GM10248 (cell line): ENCODE results near the gene GPBAR1.

Source experiments
- CTCF ChIA-PET: fragments of 300-600 bp; sonication (Branson Sonifier 250); formaldehyde crosslinking; extraction: SDS; loops from one replicate; lab custom pipeline; 2021; ENCODE audit warnings: antibody characterized with exemption; lab: Yijun Ruan, JAX
- POLR2A ChIA-PET: fragments of 350-650 bp; sonication (Branson Sonifier 250); formaldehyde crosslinking; extraction: SDS; loops from one replicate; lab custom pipeline; 2020; ENCODE audit warnings: antibody characterized with exemption; lab: Yijun Ruan, JAX
- DNase-seq: peaks from one replicate; pipeline ENCODE4 v3.0.0; 2012; ENCODE audit errors: extremely low spot score
- CTCF ChIP-seq: IDR thresholded peaks from 2 replicates; pipeline ENCODE4 v1.5.1; 2012; ENCODE audit warnings: mild to moderate bottlenecking, low read depth; ENCODE audit errors: extremely low read depth, missing control alignments, control extremely low read depth

Gene GPBAR1

DNA sequence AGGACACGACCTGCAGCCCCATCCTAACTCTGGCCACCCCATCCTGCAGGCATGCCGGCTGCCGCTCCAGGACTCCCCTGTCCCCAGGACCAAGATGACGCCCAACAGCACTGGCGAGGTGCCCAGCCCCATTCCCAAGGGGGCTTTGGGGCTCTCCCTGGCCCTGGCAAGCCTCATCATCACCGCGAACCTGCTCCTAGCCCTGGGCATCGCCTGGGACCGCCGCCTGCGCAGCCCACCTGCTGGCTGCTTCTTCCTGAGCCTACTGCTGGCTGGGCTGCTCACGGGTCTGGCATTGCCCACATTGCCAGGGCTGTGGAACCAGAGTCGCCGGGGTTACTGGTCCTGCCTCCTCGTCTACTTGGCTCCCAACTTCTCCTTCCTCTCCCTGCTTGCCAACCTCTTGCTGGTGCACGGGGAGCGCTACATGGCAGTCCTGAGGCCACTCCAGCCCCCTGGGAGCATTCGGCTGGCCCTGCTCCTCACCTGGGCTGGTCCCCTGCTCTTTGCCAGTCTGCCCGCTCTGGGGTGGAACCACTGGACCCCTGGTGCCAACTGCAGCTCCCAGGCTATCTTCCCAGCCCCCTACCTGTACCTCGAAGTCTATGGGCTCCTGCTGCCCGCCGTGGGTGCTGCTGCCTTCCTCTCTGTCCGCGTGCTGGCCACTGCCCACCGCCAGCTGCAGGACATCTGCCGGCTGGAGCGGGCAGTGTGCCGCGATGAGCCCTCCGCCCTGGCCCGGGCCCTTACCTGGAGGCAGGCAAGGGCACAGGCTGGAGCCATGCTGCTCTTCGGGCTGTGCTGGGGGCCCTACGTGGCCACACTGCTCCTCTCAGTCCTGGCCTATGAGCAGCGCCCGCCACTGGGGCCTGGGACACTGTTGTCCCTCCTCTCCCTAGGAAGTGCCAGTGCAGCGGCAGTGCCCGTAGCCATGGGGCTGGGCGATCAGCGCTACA, 2.1 kb downstream of the GPBAR1 start:
- DNase-seq = no peak
- ChIA-PET POLR2A (no interaction called here), CTCF (interaction anchor here (1.2 to 2.2 kb wide), 3 partner anchors 8 to 95 kb away, joined by 3 to 9 read pairs (median 3); partner anchors contain the start of genes AAMP and PNKD)
- TF ChIP-seq CTCF = no peak

DNA sequence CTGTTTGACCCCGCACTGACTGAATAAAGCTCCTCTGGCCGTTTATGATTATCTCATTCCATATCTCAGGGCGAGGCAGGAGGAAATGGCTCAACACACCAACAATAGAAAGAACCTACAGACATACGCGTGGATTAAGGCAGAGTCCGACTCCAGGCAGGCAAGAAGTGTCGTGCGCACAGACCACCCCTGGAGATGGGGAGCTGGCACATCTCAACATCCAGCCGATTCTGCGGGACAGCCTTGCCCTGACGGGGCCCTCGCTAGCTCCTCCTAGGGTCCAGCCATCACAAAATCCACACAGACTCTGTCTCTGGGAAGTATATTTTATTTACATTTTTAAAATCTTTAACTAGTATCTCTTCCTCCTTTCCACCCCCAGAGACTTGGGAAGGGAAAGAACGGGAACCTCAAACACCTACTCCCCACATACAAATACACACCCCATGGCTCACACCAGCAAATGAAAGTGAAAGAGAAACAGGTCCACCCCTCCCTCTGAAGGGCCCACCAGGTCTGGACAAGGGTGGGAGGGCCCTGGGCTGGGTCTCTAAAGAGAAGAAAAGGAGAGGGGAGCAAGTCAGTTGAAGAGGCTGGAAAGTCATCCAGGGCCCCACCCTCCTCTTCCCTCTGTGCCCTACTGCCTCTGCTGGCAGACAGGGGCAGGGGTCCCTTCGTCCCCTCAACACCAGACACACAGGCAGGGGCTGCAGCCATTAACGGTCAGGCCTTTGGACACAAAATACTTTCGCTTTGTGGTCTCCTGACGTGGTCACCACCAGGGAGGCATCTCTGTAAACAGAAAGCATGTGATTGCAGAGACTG, 3.2 kb downstream of the GPBAR1 start:
- DNase-seq = no peak
- ChIA-PET POLR2A (no interaction called here), CTCF (interaction anchor here (0.8 to 1.5 kb wide), 3 partner anchors 9 to 96 kb away, joined by 3 read pairs; no protein-coding TSS in a partner anchor)
- TF ChIP-seq CTCF = no peak

- ChIA-PET POLR2A (no interaction called here), CTCF (interaction anchor here (1.5 kb wide), 1 partner anchor 97 kb away, joined by 3 read pairs; no protein-coding TSS in a partner anchor)
- DNase-seq = no peak
- no peak for TF ChIP-seq CTCF
Observed at GRCh38 chr2:218264773-218265561, 4.2 kb downstream of the GPBAR1 start.

GRCh38 chr2:218265626-218266025, 4.8 kb downstream of the GPBAR1 start:
- no peak for TF ChIP-seq CTCF
- CTCF ChIA-PET = interaction anchor here (1.6 to 2.6 kb wide), 2 partner anchors 8 to 445 kb away, joined by 3 to 11 read pairs; partner anchors contain the start of gene TTLL4
- no peak for DNase-seq
- POLR2A ChIA-PET = no interaction called here

DNA sequence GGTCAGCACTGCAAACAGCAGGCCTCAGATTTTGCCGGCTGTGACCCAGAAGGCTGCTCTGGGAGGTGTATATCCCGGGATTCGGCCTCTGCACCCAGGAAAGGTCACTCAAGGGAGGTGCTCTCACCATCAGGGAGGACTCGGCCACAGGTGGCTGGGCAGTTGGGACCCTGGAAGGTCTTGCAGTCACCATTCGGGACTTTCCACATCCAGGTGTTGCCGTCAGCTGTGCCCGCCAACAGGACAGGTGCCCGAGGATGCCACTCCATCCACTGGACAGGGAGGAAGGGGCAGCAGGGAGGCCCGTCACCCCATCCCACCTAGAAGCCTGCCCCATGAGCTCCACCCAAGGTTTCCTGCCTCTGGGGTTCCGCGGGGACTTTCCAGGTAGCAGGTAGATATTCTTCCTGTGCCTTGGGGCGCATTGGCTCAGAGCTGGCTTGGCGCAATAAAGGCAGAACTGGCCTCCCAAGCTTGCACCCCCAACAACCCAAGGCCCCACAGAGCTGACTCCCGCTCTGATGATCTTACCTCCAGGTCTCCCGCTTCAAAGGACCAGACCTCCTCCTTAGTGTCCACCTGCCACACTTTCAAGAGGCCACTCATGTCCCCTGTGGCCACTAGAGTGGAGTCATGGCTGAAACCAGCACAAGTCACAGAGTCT, 5.6 kb downstream of the GPBAR1 start:
- ChIA-PET POLR2A (interaction anchor here (0.5 kb wide), 1 partner anchor 442 kb away, joined by 5 read pairs; no protein-coding TSS in a partner anchor), CTCF (interaction anchor here (1.1 to 2.6 kb wide), 3 partner anchors 9 to 444 kb away, joined by 3 to 11 read pairs (median 3); partner anchors contain the start of gene TTLL4)
- DNase-seq = no peak
- TF ChIP-seq CTCF = no peak
